CD4-positive, CD25-positive, alpha-beta regulatory T cell (primary cell): ENCODE results near the gene PURA. TPM values are rescaled to one million over a fixed set of nuclear protein-coding genes. Genes with fewer than 3 reads are reported as not detected.
A peak's percentile ranks its signal among the peaks of the same experiment; 100 is the strongest.

Experiments
- ATAC-seq, 2 donors: fragments of 150-1000 bp; cut with Tn5 transposase; one replicate each; pipeline ENCODE4 v1.10.0; 2021; ENCODE audit warnings: low read depth in 2 of 2, moderate number of reproducible peaks in 2 of 2, moderate library complexity in 1 of 2
- DNase-seq, 3 donors: peaks; one replicate each; pipeline versions ENCODE4 v3.0.0 to v3.0.0-alpha.2; 2012 to 2022; ENCODE audit warnings: mixed read lengths in 1 of 3
- H3K27ac ChIP-seq: one replicate; pipeline ENCODE4 v1.7.0; 2013; ENCODE audit warnings: mild to moderate bottlenecking, low read length; ENCODE audit not compliant: insufficient read depth, poor library complexity, severe bottlenecking
- H3K27me3 ChIP-seq: one replicate; pipeline ENCODE4 v1.7.0; 2013; ENCODE audit warnings: low read length; ENCODE audit not compliant: control insufficient read depth, insufficient read depth
- H3K36me3 ChIP-seq: one replicate; pipeline ENCODE4 v1.7.0; 2013; ENCODE audit warnings: mild to moderate bottlenecking, low read length, moderate library complexity; ENCODE audit not compliant: control insufficient read depth, insufficient read depth
- H3K4me1 ChIP-seq: 2 replicates; pipeline ENCODE4 v1.7.0; 2013; ENCODE audit warnings: mild to moderate bottlenecking, low read length; ENCODE audit not compliant: insufficient read depth, control insufficient read depth, poor library complexity, severe bottlenecking
- H3K4me3 ChIP-seq: one replicate; pipeline ENCODE4 v1.7.0; 2013; ENCODE audit warnings: low read depth, mild to moderate bottlenecking, low read length, moderate library complexity
- H3K9me3 ChIP-seq, 2 experiments: 1 replicate in 1 of 2; 2 replicates in 1 of 2; pipeline ENCODE4 v1.7.0; 2013; ENCODE audit warnings: low read length in 2 of 2, mild to moderate bottlenecking in 1 of 2, moderate library complexity in 1 of 2; ENCODE audit not compliant: control insufficient read depth in 2 of 2
- H3K27ac Mint-ChIP-seq, 3 donors: one replicate each; pipeline ENCODE4 v1.8.0; 2020 to 2022; ENCODE audit warnings: mild to moderate bottlenecking in 3 of 3, mixed read lengths in 3 of 3, moderate library complexity in 2 of 3
- H3K27me3 Mint-ChIP-seq: one replicate; pipeline ENCODE4 v1.8.0; 2022; ENCODE audit warnings: mild to moderate bottlenecking, mixed read lengths
- H3K36me3 Mint-ChIP-seq: one replicate; pipeline ENCODE4 v1.8.0; 2020; ENCODE audit warnings: mixed read lengths
- H3K4me1 Mint-ChIP-seq, 4 donors: one replicate each; pipeline ENCODE4 v1.8.0; 2020 to 2022; ENCODE audit warnings: mixed read lengths in 4 of 4, mild to moderate bottlenecking in 1 of 4
- H3K4me3 Mint-ChIP-seq, 4 donors: one replicate each; pipeline ENCODE4 v1.8.0; 2020 to 2022; ENCODE audit warnings: mild to moderate bottlenecking in 4 of 4, mixed read lengths in 4 of 4, moderate library complexity in 3 of 4
- H3K9me3 Mint-ChIP-seq, 7 donors: one replicate each; pipeline ENCODE4 v1.8.0; 2020 to 2022; ENCODE audit warnings: mixed read lengths in 7 of 7, mild to moderate bottlenecking in 3 of 7, moderate library complexity in 2 of 7
- polyA plus RNA-seq, 4 donors: library from polyadenylated mRNA; unstranded; fragments of 300-500 nt; fragmentation: Illumina TruSeq; gene quantifications; one replicate each; pipeline ENCODE4 v1.2.3, GENCODE V29; 2021
- total RNA-seq: library from RNA; stranded (reverse); gene quantifications from one replicate; pipeline ENCODE4 v1.2.3, GENCODE V29; 2022

The PURA gene
- total and polyA plus RNA-seq, 5 donors from 2014 or later: 2.3 to 7.7 (median 3.7) TPM

GRCh38 chr5:140168371-140168770 is 54.5 kb downstream of the PURA start:
- Mint-ChIP-seq H3K27ac (no peak overlapping the region), H3K9me3 (no peaks in the 10 kb centered on the region), H3K4me1 (no peaks in the 10 kb centered on the region), H3K27me3 (peaks cover 4% of the 10 kb centered on the region), H3K36me3 (no peaks in the 10 kb centered on the region), H3K4me3 (no peak overlapping the region)
- no peaks in the 10 kb centered on the region for H3K4me1 ChIP-seq
- no peak overlapping the region for H3K27ac ChIP-seq
- no peak for ATAC-seq
- H3K9me3 ChIP-seq: no peaks in the 10 kb centered on the region
- no peaks in the 10 kb centered on the region for H3K27me3 ChIP-seq
- no peaks in the 10 kb centered on the region for H3K36me3 ChIP-seq
- H3K4me3 ChIP-seq: no peak overlapping the region
- no peak for DNase-seq

GRCh38 chr5:140169410-140169809 is 55.5 kb downstream of the PURA start:
- no peaks in the 10 kb centered on the region for H3K9me3 ChIP-seq
- H3K27ac ChIP-seq: no peak overlapping the region
- no peaks in the 10 kb centered on the region for H3K36me3 ChIP-seq
- Mint-ChIP-seq H3K9me3 (no peaks in the 10 kb centered on the region), H3K4me3 (no peak overlapping the region), H3K27ac (no peak overlapping the region), H3K27me3 (peaks cover 10% of the 10 kb centered on the region), H3K4me1 (peaks cover 2 to 6% (median 5%) of the 10 kb centered on the region in 4 donors), H3K36me3 (no peaks in the 10 kb centered on the region)
- ATAC-seq: no peak
- H3K4me1 ChIP-seq: peaks cover 1% of the 10 kb centered on the region
- no peak for DNase-seq
- H3K27me3 ChIP-seq: no peaks in the 10 kb centered on the region
- no peak overlapping the region for H3K4me3 ChIP-seq

GRCh38 chr5:140172483-140172882 is 58.6 kb downstream of the PURA start:
- Mint-ChIP-seq H3K4me3 (peak overlapping the region in 1 of 4 donors; percentile 86), H3K27ac (no peak overlapping the region), H3K9me3 (no peaks in the 10 kb centered on the region), H3K36me3 (no peaks in the 10 kb centered on the region), H3K27me3 (peaks cover 16% of the 10 kb centered on the region), H3K4me1 (peaks cover 9 to 18% (median 11%) of the 10 kb centered on the region in 4 donors)
- ATAC-seq (no peak), DNase-seq (no peak)
- no peak overlapping the region for H3K27ac ChIP-seq
- peaks cover 18% of the 10 kb centered on the region for H3K4me1 ChIP-seq
- H3K27me3 ChIP-seq: no peaks in the 10 kb centered on the region
- H3K36me3 ChIP-seq: no peaks in the 10 kb centered on the region
- H3K4me3 ChIP-seq: no peak overlapping the region
- H3K9me3 ChIP-seq: no peaks in the 10 kb centered on the region

- DNase-seq: no peak
- H3K27ac Mint-ChIP-seq: peak overlapping the region in 2 of 3 donors; percentile 97 to 98
- H3K27ac ChIP-seq: no peak overlapping the region
These were observed 60.1 kb downstream of the PURA start for GRCh38 chr5:140174014-140174413.

GRCh38 chr5:140174465-140175366 is 60.8 kb downstream of the PURA start, which contains the start of gene CYSTM1:
CYSTM1 (plus strand) TSS chr5:140175188; CDS start chr5:140194466, 19,278 bp downstream.
- Histone ChIP-seq H3K36me3 (no peaks in the 10 kb centered on the region), H3K27ac (peak within 1 kb of the TSS; percentile 89), H3K9me3 (no peaks in the 10 kb centered on the region), H3K4me3 (peak within 1 kb of the TSS; percentile 73), H3K4me1 (peaks cover 18% of the 10 kb centered on the region), H3K27me3 (no peaks in the 10 kb centered on the region)
- H3K4me3 Mint-ChIP-seq: peak within 1 kb of the TSS; percentile 92 to 96 (median 94)
- no peaks in the 10 kb centered on the region for H3K36me3 Mint-ChIP-seq
- H3K9me3 Mint-ChIP-seq: no peaks in the 10 kb centered on the region
- H3K4me1 Mint-ChIP-seq: peaks cover 9 to 18% (median 11%) of the 10 kb centered on the region in 4 donors
- ATAC-seq: peak; percentile 91 to 94
- H3K27me3 Mint-ChIP-seq: peaks cover 20% of the 10 kb centered on the region
- peak within 1 kb of the TSS; percentile 97 to 98 (median 97) for H3K27ac Mint-ChIP-seq
- peak; percentile 94 to 97 (median 96) for DNase-seq

More at GRCh38 chr5:140174014-140174413, 60.1 kb downstream of the PURA start:
- Mint-ChIP-seq H3K36me3 (no peaks in the 10 kb centered on the region), H3K4me1 (peaks cover 9 to 18% (median 11%) of the 10 kb centered on the region in 4 donors), H3K27me3 (peaks cover 20% of the 10 kb centered on the region), H3K4me3 (peak overlapping the region; percentile 79 to 94 (median 93)), H3K9me3 (no peaks in the 10 kb centered on the region)
- Histone ChIP-seq H3K4me3 (no peak overlapping the region), H3K9me3 (no peaks in the 10 kb centered on the region), H3K36me3 (no peaks in the 10 kb centered on the region), H3K4me1 (peaks cover 18% of the 10 kb centered on the region), H3K27me3 (no peaks in the 10 kb centered on the region)
- no peak for ATAC-seq

Other genes starting within 250 kb of the PURA start
- not detected for gene NRG2, start 70.8 kb upstream of the PURA start, total RNA-seq
- gene NRG2, start 70.8 kb upstream of the PURA start, polyA plus RNA-seq: not detected
- gene IGIP, start 11.8 kb downstream of the PURA start, total RNA-seq: 2.3 TPM
- under 1 TPM in 3 of 4 donors, not detected in 1; 0.06 to 0.33 (median 0.28) TPM for gene IGIP, start 11.8 kb downstream of the PURA start, polyA plus RNA-seq
- gene CYSTM1, start 61.1 kb downstream of the PURA start, total RNA-seq: 7.1 TPM
- 10 to 100 TPM; 10.8 to 26.4 (median 15.1) TPM for gene CYSTM1, start 61.1 kb downstream of the PURA start, polyA plus RNA-seq
- 34.3 TPM for gene PFDN1, start 189.0 kb downstream of the PURA start, total RNA-seq
- gene PFDN1, start 189.0 kb downstream of the PURA start, polyA plus RNA-seq: 100 to 1,000 TPM; 107 to 152 (median 120) TPM
- gene HBEGF, start 232.5 kb downstream of the PURA start, total RNA-seq: 0.47 TPM
- gene HBEGF, start 232.5 kb downstream of the PURA start, polyA plus RNA-seq: not detected
- gene SLC4A9, start 246.1 kb downstream of the PURA start, total RNA-seq: not detected
- not detected for gene SLC4A9, start 246.1 kb downstream of the PURA start, polyA plus RNA-seq